NCI-H82 treated with DMSO at 0.1 percent for 48 hours (cell line): ENCODE data around the gene CNNM3.
A peak's percentile ranks its signal among the peaks of the same experiment; 100 is the strongest.
"Not testable (repeated sequence)": the region's sequence is repeated elsewhere in the genome, so short reads cannot be mapped to it uniquely, and the experiment has no call there.

Source experiments
- DNase-seq: peaks from one replicate; lab custom pipeline; 2025; ENCODE audit not compliant: unreplicated experiment; lab: John Stamatoyannopoulos, UW

The CNNM3 gene

DNA sequence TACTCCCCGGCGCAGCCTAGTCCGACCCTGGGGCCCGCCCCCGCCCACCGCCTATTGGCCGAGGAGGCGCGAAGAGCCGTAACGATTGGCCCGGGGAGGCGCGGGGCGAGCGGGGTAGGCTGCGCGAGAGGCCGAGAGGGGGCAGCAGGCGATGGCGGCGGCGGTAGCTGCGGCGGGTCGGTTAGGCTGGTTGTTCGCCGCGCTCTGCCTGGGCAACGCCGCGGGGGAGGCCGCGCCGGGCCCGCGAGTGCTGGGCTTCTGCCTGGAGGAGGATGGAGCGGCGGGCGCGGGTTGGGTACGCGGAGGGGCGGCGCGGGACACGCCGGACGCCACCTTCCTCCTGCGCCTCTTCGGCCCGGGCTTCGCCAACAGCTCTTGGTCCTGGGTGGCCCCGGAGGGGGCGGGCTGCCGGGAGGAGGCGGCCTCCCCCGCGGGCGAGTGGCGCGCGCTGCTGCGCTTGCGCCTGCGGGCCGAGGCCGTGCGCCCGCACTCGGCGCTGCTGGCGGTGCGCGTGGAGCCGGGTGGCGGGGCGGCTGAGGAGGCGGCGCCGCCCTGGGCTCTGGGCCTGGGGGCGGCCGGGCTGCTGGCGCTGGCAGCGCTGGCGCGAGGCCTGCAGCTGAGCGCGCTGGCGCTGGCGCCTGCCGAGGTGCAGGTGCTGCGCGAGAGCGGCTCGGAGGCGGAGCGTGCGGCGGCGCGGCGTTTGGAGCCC, at the start of gene CNNM3:
TSS of gene CNNM3 (plus strand) at position 142 of the 709 bp plus-strand sequence. CDS start at position 152, 10 bp downstream.
- DNase-seq, result peak; percentile 72

DNA sequence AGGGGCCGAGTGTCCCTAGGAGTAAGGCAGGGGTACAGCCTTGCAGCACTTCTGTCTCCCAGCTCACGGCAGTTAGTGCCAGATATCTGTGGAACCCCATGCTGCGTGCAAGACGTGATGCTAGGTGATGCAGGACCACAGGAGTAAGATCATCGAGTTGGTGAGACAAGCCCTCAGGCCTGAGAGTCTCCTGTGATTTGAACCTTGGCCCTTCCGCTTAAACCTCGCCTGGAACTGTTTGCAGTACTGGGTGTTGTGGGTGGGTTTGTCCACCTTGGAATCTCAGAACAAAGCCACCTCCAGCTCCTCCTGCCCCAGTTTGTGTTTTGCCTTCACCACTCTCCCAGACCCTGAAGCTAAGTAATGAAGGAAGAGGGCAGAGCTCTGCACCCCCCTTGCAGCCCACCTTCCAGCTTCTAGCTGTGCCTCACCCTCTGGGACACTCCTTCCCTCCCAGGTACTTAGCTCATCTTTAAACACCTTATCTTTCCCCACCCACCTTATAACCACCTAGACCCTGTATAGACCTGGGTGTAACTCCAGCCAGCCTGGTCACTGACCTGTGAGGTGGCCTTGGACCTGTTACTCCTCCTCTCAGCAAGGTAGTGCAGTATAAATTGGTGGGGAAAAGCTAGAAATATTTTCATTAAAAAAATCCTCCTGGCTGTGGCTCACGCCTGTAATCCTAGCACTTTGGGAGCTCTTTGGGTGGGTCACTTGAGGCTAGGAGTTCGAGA, 48.8 kb upstream of the CNNM3 start:
- no peak for DNase-seq

DNA sequence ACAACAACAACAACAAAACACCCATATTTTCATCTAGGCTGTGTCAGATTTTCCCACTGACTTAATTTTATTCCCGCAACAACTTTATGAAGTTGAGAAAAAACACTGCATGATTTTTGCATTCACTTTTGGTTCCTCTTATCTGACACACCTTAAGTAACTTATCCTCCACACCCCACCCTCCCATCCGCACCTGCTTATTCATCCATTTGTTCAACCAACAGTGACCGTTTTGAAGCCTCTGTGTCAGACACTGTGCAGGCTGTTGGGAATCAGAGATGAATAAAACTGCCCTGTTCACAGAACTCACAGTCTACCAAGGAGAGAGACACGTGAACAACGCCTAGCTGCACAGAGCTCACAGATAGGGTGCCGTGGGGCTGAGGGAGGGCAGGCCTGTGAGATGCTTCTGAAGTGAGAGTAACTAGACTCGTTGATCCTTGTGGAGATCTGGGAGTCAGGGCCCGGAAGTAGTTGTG, 47.9 kb upstream of the CNNM3 start:
- DNase-seq, result no peak

DNA sequence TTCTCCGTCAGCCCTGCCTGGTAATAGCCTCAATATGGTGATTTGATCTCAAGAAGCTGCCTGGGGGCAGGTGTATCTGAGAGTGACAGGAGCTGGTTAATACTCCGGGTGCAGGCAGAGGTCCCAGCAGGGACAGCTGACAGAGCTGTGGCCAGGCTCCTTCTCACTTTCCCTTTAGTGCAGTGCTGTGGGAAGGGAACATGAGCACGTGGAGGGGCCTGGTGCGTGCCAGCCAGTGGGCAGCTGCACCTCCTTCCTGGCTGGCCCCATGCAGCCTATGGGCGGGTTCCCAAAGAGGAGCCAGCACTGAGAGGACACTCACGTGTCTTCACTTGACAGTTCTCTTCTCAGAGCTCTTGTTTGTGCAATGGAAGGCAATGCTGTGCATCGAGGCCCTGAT, 46.3 kb upstream of the CNNM3 start:
- no peak for DNase-seq

DNA sequence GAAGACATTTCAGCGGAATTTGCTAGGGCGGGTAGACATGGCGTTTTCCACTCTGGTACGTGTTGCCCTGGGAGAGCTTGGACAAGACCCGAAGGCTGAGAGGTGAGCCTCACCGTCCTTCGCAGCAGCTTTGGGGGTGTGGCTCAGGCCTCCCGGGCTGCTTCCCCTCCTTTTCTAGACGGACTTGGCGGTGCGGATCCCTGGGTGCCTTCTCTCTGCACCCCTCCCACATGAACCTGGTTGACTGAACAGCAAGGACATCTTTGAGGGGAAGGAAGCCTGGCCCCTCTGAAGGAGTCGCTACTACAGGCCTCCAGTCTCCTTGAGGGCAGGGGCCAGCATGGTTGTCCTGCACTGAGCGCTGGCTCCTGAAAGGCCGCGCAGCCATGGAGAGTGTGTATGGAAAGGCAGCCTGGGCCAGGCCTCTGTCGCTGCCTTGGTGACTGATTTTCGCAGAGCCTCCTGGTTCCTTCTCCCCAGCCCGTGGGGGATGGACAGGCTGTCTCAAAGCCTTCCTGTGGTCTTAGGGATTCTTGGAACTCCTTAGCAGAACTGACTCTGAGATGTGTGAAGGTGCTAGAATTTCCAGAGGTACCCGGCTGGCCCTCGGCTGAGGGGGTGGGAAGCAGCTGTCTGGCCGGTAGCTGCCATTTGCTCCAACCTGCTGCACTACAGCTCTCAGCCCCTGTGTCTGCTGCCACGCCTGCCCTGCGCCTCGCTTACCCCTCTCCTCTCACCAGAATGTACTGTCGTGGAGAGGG, 45.4 kb upstream of the CNNM3 start:
- DNase-seq, result no peak

DNA sequence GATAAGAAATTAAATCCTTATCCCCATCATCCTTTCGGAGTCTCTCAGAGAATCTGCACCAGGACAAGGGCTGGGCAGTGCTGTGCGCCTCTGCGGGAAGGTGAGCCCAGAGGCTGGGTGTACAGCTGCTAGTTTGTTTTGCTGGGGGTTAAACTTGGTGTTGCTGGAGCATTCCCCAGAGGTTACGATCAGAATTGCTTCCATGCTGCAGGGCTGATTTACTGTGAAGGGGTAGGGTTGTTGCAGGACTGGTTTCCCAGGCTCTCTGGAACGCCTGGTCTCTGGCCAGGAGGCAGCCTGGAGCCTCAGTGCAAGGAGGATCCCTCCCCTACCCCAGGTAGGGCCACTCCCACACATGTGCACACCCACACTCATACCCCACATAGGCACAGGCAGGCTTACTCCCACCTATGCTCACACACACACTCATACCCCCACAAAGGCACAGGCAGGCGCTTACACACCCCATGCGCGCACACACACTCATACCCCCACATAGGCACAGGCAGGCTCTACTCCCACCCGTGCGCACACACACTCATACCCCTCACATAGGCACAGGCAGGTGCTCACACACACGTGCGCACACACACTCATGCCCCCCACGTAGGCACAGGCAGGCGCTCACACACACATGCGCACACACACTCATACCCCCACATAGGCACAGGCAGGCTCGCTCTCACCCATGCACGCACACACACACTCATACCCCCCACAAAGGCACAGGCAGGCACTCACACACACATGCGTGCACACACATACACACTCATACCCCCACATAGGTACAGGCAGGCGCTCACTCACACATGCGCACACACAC, 44.1 kb upstream of the CNNM3 start:
- no peak for DNase-seq

DNA sequence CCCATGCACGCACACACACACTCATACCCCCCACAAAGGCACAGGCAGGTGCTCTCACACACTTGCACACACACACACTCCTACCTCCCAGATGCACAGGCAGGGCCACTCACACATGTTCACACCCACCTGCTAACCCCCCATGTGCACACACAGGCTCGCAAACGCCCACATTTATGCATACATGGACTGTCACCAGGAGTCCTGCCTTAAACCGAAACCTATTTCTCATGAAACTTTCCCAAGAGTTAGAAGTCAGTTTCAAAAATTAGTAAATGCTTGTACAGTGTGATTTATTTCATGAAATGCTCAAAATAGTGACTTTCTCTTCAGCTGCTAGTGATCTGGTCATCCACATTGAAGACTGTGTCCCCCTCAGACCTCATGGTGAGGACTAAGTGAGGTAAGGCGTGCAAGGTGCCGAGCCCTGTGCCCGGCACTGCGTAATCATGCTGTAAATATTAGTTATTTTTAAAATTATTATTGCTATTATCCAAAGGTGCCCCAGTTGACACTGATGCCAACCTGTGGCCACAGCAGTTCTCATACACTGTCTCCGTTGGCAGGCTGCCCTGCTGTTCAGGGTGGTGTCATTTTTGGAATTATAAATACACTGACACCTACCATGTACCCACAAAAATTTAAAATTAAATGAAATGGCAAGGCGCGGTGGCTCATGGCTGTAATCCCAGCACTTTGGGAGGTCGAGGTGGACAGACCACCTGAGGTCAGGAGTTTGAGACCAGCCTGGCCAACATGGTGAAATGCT, 43.0 kb upstream of the CNNM3 start:
- DNase-seq, result no peak

DNA sequence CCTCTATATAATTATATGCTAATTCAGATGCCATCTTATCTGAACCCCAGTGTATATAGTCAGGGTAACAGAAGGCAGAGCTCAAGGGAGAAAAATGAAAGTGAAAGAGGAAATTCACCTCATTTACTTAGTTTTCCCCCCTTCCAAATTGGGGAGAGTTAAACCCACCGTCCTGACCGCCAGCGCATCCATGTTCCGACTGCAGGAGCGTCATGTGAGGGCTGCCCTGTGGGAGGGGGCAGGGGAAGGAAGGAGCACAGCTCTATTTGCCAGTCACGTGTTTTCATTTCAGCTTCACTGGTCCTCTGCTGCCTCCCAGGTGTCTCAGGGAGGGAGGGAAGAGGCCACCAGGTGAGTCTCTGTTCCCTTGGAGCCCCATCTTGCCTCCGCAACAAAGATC, 42.1 kb upstream of the CNNM3 start:
- no peak for DNase-seq

DNA sequence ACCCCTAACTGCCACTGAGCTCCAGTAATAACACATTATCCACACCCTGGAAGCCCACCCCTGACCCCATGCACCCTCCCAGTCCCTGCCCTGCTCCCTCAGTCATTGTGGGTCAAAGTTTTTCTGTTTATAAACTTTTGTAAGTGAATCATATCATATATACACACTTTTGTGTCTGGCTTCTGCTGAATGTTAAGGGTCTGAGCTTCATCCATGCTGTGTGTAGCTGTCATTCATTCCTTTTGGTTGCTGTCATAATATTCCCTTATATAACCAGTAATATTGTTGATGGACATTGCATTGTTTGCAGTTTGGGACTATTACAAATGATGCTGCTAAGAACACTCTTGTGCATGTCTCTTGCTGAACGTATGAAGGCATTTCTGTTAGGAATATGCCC, 40.9 kb upstream of the CNNM3 start:
- no peak for DNase-seq

DNA sequence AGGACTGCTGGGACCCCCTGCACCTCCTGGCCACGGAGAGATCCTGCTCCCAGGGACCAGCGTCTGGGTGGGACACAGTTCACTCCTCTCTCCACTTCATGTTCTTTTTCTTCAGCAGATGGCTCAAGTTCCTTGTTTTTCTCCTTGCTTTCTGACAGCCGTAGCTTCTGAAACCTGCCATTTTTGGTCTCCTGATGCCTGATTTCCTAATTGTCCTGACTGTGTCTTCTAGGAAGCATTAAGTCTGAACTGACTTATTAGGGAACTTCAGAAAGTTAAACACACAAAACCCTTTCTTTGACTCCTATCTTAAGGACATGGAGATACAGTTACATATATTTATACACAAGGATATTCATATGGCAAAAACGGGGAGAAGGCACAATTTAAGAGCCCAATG, 32.7 kb upstream of the CNNM3 start:
- DNase-seq, result no peak

DNA sequence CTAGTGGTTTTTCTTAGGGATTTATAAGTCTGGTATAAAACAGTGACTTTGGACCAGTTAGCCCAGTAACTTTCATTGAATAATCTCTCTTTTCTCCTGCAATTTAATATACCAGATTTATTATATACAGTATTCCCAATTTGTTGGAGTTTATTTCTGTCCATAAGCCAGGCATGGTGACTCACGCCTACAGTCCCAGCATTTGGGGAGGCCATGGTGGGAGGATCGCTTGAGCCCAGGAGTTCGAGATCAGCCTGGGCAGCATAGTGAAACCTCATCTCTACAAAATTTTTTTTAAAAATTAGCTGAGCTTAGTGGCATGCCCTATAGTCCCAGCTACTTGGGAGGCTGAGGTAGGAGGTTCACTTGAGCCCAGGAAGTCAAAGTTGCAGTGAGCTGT, 28.7 kb upstream of the CNNM3 start:
- DNase-seq, result no peak

DNA sequence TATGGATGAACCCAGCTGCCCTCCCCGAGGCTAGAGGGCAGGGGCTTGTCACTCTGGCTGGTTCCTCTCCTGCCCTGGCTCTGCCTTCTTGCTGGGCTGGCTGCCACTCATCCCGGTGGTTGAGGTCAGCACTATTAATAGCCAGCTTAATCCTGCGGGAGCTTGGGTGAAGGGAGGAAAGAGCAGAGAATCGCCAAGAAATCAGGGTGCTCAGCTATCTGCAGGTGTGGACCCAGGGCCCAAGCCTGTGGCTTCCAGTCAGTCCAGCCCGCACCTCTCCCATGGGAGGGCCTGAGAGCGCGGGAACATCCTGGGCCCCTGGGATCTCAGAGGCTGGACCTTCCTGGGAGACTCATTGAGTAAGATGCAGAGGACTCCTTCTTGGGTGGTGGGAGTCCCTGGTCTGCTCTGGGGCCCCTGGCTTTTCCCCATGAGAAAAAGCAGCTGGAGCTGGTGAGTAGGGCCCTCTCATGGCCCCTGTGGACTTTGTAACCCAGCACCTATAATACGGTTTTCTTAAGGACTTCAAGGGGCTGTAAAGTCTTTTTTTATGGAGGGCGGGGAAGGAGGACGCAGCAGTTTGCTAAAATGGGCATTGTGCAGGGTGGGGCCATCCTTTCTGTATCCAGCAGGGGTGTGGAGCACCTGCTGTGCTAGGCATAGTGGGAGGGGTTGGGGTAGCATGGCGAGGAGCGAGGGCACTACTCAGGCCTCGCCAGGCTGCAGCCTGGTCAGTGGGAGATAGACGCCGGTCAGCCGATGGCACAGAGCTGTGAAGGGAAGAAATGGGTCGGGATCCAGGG, 27.4 kb upstream of the CNNM3 start:
- DNase-seq, result peak; percentile 73

DNA sequence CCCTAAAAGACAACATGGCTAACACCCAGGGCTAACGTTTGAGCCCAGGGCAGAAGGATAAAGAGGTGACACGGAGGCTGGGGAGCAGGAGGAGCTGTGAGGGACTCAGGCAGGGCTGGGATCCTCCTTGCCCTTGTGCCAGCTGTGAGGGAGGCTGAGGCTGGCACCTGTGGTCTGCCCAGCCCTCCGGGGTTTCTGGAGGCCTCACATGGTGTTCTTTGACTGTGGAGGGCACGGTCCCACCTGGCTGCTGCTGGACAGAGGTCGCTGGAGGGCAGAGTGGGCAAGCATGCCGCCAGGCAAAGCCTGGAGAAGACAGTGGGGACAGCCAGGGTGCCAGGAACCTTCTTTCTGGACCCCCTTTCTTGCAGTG, 26.8 kb upstream of the CNNM3 start:
- DNase-seq, result no peak

DNA sequence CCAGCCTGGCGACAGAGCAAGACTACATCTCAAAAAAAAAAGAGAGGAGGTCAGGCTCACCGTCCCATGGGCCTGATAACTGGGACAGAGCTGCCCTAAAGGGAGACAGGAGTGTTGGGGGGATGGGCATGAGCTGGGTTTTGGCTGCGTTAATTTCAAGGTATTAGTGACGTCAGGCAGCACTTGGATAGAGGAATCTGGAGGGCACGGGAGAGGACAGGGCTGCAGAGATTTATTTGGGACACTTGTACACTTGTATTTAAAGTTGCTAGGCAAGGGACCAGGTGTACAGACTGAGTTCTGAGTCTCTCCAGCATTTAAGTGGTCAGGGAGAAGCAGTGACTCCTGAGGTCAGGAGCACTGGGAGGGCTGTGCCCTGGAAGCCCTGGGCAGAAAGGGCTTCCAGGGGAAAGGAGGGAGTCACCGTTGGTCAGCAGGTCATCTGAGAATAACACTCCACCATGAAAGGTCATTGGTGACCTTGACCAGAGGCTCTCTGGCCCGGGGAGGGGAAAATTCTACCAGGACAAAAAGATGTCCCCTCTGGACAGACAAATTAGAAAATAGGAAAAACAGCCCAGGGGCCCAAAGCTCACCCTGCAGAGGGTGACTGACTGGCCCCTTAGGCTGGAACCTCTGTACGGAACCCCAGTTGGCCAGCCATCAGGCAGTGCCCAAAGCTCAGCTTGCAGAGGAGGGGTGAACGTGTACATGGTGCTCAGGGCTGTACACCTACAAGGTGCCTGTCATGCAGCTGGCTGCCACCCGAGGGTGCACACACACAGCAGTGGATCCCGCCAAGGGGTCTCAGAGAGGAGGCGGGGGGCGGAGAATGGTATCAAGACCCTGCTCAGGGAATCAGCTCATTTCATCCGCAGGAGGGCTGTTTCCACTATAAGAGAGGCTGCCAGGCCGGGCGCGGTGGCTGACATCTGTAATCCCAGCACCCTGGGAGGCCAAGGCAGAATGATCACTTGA, 23.0 kb upstream of the CNNM3 start:
- no peak for DNase-seq

DNA sequence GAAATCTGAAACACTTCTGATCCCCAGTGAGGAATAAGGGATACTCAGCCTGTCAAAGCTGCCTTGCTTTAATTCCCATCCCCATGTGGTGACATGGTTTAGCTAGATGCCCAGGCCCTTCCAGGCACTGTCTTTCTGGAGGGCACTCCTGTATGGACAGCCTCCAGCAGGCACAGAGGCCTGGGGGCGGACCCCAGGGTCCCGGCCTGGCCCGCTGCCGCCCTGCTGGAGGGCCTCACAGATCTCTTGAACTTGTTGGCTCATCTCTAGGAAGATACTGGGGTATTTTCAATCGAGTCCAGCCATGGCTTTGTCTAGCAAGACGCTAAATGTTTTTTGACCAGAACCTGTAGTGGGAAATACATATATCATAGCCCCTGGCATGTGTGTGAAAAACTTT, 21.0 kb upstream of the CNNM3 start:
- no peak for DNase-seq

DNA sequence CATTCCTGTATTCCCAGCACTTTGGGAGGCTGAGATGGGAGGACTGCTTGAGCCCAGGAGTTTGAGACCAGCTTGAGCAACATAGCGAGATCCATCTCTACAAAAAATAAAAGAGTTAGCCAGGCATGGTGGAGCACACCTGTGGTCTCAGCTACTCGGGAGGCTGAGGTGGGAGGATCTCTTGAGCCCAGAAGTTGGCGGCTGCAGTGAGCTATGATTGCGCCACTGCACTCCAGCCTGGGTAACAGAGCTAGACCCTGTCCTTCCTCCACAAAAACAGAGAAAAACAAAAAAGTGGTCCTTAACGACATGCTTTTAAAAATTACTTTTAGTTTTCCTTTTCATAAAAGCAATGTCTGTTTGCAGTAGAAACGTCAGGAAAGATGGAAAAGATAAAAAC, 19.6 kb upstream of the CNNM3 start:
- not testable (repeated sequence) for DNase-seq

DNA sequence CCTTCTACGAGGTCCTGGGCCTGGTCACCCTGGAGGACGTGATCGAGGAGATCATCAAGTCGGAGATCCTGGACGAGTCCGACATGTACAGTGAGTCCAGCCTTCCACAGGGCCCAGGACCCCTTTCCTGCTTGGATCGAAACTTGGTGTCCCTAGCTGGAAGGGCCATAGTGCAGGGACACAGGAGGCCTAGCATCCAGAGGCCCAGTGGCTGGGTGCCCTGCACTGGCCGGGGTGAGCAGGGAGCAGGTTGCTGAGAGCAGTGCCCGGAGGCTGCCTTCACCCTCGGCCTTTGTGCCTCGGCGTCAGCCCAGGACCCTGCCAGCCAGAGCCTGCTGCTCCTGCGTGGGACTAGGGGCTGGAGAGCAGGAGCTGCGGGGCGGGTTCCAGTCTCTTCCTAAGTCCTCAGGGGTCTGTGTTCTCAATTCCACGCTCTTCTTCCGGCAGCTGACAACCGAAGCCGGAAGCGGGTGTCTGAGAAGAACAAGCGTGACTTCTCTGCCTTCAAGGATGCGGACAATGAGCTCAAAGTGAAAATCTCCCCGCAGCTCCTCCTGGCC, 18.9 kb upstream of the CNNM3 start:
- DNase-seq, result no peak
